Measurements from ENCODE around the gene RASSF4. TPM values are rescaled to one million over a fixed set of nuclear protein-coding genes. Genes with fewer than 3 reads are reported as not detected.

RASSF4 gene
- total RNA-seq, 2 experiments from 2014 or later, result 0.50 to 1.2 TPM

DNA sequence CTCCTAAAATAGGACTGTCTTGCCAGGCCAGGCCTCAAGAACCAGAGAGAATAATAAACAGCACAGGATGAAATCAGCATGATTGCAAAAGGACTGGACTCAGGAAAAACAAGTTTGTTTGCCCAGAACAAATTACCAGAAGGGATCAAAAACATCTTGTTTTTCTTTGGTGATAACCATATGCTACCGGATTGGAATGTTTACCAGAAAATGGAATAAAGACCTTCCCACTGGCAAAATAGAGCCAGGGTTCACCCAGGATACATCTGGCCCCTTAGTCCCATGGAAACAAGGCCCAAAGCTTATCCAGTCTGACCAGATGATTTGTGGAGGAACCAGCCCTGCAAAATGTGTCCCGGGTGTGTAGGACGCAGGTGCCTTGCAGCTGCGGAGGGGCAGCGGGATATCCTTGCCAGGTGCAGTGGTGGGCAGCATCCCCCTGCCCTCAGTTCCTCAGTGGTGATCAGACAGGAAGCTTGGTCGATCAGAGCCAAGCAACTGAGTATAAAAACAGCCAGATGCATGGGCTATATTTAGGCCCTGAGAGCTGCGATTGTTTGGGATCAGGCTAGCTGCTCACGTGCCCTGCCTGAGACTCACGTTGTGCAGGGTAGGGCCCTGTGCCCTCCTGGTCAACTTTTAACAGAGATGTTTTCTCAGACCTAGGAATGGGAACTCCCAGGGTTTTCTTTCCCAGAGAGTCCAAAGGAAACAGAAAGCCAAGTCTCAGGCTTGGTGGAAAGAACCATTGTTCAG lies 36.5 kb downstream of the RASSF4 start:
- ChIA-PET CTCF (interaction anchor here (1.1 to 1.8 kb wide), 3 partner anchors 20 to 39 kb away, joined by 3 to 5 read pairs (median 3); no protein-coding TSS in a partner anchor), POLR2A (interaction anchor here (1.0 to 1.8 kb wide), 2 partner anchors 18 to 30 kb away, joined by 3 to 5 read pairs; no protein-coding TSS in a partner anchor)
- Mint-ChIP-seq H3K4me3 (no peak overlapping the region), H3K27me3 (peaks cover 10% of the 10 kb centered on the region), H3K27ac (peak overlapping the region; percentile 37), H3K4me1 (peaks cover 38% of the 10 kb centered on the region), H3K36me3 (ENCODE audit: low read depth) (no peaks in the 10 kb centered on the region), H3K9me3 (no peaks in the 10 kb centered on the region)
- no peak for DNase-seq

DNA sequence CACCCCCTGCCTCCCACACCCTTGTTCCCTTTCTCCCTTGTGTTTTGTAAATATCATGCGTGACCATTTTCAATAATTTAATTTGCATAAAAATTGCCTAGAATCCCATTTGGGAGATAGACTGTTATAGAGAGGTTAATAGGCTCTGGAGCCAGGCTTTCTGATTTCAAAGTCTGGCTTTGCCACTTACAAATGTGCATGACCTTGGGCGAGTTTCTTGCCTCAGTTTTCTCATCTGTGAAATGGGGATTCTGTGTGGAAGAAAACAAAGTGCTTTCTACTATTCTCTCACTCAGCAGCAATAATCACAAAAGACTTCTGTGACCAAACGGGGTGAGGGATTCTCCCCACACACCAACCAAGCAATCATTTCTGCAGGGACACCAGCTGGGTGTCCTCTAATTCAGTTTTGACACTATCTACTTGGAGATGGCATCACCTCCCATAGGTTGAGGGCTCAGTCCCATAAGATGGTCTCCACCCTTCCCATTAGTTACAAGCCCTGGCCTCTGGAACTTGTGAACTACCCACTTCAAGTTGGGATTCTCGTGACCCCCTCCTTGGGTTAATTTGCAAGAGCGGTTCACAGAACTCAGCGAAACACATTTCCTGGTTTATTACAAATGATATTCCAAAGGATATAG lies 37.6 kb downstream of the RASSF4 start:
- no peaks in the 10 kb centered on the region for H3K9me3 Mint-ChIP-seq
- ChIA-PET POLR2A (no interaction called here), CTCF (no interaction called here)
- peaks cover 10% of the 10 kb centered on the region for H3K27me3 Mint-ChIP-seq
- H3K4me1 Mint-ChIP-seq, result peaks cover 44% of the 10 kb centered on the region
- H3K36me3 Mint-ChIP-seq (ENCODE audit: low read depth), result peaks cover 2% of the 10 kb centered on the region
- DNase-seq, result no peak
- H3K27ac Mint-ChIP-seq, result no peak overlapping the region
- H3K4me3 Mint-ChIP-seq, result no peak overlapping the region

DNA sequence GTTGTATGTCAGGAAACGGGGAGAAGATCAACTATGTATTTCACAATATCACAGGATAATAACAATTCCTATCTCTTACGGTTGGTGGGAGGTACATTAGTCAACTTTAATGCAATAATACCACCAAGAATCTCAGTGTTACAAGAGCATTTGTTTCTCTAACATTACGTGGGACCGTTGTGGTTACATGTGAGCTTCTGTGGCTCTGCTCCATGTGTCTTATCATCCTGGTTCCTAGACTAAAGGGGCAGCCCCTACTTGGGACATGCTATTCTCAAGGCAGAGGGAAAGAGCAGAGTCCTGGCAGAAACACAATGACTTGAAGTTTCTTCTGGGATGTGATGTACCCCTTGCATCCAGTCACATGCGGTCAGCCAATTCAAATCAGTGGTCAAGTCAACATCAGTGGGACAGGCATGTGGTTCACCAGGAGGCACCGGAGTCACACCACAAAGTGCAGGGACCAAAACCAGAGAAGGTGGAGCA lies 38.6 kb downstream of the RASSF4 start:
- Mint-ChIP-seq H3K4me1 (peaks cover 52% of the 10 kb centered on the region), H3K4me3 (no peak overlapping the region), H3K27me3 (peaks cover 10% of the 10 kb centered on the region), H3K27ac (no peak overlapping the region), H3K36me3 (ENCODE audit: low read depth) (peaks cover 12% of the 10 kb centered on the region), H3K9me3 (peaks cover 8% of the 10 kb centered on the region)
- ChIA-PET CTCF (no interaction called here), POLR2A (no interaction called here)
- no peak for DNase-seq

DNA sequence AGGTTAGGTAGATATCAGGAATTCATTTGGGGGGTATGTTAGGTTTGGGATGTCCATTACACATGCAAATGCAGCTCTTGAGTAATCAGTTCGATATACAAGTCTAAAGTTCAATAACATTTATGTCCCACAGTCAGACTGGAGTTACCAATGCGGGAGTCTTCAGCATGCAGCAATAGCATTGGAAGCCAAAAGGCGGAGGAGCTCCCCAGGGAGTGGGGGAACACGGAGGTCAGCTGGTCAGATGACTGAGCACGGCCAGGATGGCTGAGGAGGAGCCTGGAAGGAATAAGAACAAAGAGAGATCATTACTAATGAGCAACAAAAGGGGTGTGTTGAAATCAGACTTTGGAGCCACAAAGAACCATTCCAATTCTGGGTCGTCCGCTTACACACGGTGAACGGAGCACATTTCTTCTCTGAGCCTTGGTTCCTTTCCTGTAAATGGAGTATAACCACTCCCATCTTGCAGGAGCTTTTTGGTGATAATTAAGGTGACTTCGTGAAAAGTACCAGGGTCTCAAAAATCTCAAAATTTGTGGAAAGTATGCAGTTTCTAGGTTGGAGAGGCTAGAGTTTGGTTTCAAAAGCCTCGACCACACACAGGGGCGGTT lies 40.6 kb downstream of the RASSF4 start:
- H3K27ac Mint-ChIP-seq, result peak overlapping the region; percentile 82
- peaks cover 10% of the 10 kb centered on the region for H3K27me3 Mint-ChIP-seq
- peak overlapping the region; percentile 78 for H3K4me3 Mint-ChIP-seq
- ChIA-PET POLR2A (interaction anchor here (0.7 to 1.5 kb wide), 2 partner anchors 24 to 68 kb away, joined by 3 read pairs; no protein-coding TSS in a partner anchor), CTCF (interaction anchor here (1.4 kb wide), 1 partner anchor 68 kb away, joined by 4 read pairs; no protein-coding TSS in a partner anchor)
- no peak for DNase-seq
- H3K9me3 Mint-ChIP-seq, result peaks cover 22% of the 10 kb centered on the region
- peaks cover 53% of the 10 kb centered on the region for H3K4me1 Mint-ChIP-seq
- peaks cover 33% of the 10 kb centered on the region for H3K36me3 Mint-ChIP-seq (ENCODE audit: low read depth)

DNA sequence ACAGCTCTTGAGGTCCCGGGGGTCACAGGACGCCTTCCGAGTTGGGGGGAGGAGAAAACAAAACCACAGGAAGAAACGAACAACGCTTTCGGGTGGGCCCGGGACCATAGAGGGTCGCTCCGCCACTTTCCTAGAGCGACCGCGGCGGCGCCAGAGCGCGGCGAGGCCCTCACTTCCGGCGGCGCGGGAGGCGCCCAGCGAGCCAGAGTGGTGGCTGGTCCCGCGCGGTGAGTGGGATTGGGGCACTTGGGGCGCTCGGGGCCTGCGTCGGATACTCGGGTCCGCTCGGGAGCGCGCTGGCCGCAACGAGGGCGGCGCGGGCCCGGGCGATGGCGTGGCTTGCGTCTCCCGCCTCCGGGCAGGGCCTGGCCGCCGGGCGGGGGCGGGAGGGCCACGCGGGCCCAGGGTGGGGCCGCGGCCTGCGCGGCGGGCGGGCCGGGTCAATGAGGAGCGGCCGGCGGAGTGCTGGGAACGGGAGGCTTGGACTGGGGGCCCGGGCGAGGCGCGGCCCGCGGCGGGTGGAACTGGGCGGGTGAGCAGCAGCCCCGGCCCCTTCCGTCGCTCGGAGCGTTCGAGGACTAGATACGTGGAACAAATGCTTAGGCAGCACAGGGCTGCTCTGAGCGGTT lies 41.3 kb downstream of the RASSF4 start, which contains the start of gene ZNF22:
Gene ZNF22 (plus strand): TSS at position 172 of the 629 bp plus-strand sequence. CDS start 2,446 bp downstream, outside the sequence.
- Mint-ChIP-seq H3K4me3 (peak within 1 kb of the TSS; percentile 90), H3K4me1 (peaks cover 47% of the 10 kb centered on the region), H3K27me3 (peaks cover 10% of the 10 kb centered on the region), H3K36me3 (ENCODE audit: low read depth) (peaks cover 37% of the 10 kb centered on the region), H3K27ac (peak within 1 kb of the TSS; percentile 87), H3K9me3 (peaks cover 22% of the 10 kb centered on the region)
- ChIA-PET CTCF (interaction anchor here (1.4 kb wide), 1 partner anchor 68 kb away, joined by 4 read pairs; no protein-coding TSS in a partner anchor), POLR2A (interaction anchor here (0.7 to 1.5 kb wide), 5 partner anchors 8 to 421 kb away, joined by 3 to 6 read pairs (median 3); partner anchors contain the start of gene DEPP1)
- DNase-seq, result peak; percentile 67

DNA sequence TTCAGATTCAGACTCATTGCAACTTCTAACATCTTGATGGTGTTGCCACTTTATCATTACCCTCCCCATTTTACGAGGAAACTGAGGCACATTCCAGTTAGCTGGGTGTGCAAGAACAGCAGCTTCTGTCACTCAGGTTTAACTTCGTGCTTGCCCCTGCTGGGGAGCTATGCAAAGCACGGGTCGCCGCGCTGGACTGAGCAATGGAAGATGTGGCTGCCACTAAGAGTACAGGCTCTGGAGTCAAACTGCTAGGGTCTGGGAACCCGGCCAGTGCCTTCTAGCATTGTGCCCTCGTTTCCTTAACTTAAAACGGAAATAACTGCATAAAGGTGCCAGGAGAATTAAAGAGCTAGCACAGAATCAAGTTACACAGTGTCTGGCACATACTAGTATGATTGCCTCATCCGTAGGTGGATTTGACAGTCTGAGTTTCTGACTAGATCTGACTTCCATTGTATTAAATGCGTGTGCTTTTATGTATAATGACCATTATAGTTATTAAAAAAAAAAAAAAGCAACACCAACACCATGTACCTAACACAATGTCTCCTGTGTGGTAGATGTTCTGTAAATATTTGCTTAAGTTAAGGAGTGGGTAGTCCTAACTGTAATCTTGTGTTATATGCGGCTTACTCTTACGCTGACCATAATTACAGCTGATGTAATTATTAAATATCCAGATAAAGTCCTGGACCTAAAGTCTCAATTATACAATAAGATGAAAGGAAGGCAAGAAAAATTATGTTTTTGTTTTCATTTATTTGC lies 42.0 kb downstream of the RASSF4 start:
- H3K27ac Mint-ChIP-seq, result peak overlapping the region; percentile 87
- DNase-seq, result peak; percentile 63
- H3K27me3 Mint-ChIP-seq, result peaks cover 10% of the 10 kb centered on the region
- ChIA-PET POLR2A (interaction anchor here (0.9 to 1.5 kb wide), 4 partner anchors 9 to 420 kb away, joined by 3 to 6 read pairs (median 4); partner anchors contain the start of gene DEPP1), CTCF (no interaction called here)
- H3K36me3 Mint-ChIP-seq (ENCODE audit: low read depth), result peaks cover 37% of the 10 kb centered on the region
- peaks cover 22% of the 10 kb centered on the region for H3K9me3 Mint-ChIP-seq
- peaks cover 40% of the 10 kb centered on the region for H3K4me1 Mint-ChIP-seq
- H3K4me3 Mint-ChIP-seq, result peak overlapping the region; percentile 90

DNA sequence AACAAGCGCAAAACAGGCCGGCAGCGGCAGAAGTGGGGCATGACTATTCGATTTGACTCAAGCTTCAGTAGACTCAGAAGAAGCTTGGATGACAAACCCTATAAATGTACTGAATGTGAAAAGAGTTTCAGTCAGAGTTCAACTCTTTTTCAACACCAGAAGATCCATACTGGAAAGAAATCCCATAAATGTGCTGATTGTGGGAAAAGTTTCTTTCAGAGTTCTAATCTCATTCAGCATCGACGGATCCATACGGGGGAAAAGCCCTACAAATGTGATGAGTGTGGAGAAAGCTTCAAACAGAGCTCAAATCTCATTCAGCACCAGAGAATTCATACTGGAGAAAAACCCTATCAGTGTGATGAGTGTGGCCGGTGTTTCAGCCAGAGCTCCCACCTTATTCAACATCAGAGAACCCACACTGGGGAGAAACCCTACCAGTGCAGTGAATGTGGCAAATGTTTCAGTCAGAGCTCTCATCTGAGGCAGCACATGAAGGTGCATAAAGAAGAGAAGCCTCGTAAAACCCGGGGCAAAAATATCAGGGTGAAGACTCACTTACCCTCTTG lies 43.9 kb downstream of the RASSF4 start:
- no peak overlapping the region for H3K4me3 Mint-ChIP-seq
- H3K27ac Mint-ChIP-seq, result no peak overlapping the region

DNA sequence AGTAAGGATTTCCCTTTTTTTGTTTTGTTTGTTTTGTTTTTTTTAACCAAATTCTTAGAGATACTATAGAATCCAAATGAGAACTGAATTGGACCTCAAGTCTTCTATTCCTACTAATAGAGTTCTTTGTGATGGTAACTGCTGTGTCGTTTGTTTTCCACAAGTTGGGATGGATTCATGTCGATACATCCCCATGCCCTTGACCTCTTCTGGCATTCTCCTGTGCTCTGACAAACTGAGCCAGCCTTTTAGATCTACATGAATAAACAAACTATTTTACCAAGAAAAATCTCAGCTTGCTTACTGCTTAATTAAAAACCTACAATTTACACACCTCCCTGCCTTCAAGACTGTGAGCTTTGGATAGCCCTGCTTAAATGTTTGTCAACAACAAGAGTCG lies 45.1 kb downstream of the RASSF4 start:
- Mint-ChIP-seq H3K4me1 (peaks cover 34% of the 10 kb centered on the region), H3K36me3 (ENCODE audit: low read depth) (peaks cover 37% of the 10 kb centered on the region), H3K27ac (no peak overlapping the region), H3K27me3 (peaks cover 1% of the 10 kb centered on the region), H3K4me3 (no peak overlapping the region), H3K9me3 (peaks cover 22% of the 10 kb centered on the region)
- ChIA-PET CTCF (interaction anchor here (1.0 to 1.4 kb wide), 2 partner anchors 30 to 72 kb away, joined by 3 read pairs; no protein-coding TSS in a partner anchor), POLR2A (no interaction called here)
- no peak for DNase-seq

More for the DNA sequence above, 43.9 kb downstream of the RASSF4 start:
- CTCF ChIA-PET, result interaction anchor here (1.0 to 1.4 kb wide), 2 partner anchors 29 to 70 kb away, joined by 3 read pairs; no protein-coding TSS in a partner anchor
- POLR2A ChIA-PET, result interaction anchor here (1.2 kb wide), 1 partner anchor 9 kb away, joined by 3 read pairs; no protein-coding TSS in a partner anchor
- no peak for DNase-seq
- peaks cover 35% of the 10 kb centered on the region for H3K4me1 Mint-ChIP-seq
- H3K27me3 Mint-ChIP-seq, result peaks cover 3% of the 10 kb centered on the region
- peaks cover 22% of the 10 kb centered on the region for H3K9me3 Mint-ChIP-seq
- H3K36me3 Mint-ChIP-seq (ENCODE audit: low read depth), result peaks cover 37% of the 10 kb centered on the region

DNA sequence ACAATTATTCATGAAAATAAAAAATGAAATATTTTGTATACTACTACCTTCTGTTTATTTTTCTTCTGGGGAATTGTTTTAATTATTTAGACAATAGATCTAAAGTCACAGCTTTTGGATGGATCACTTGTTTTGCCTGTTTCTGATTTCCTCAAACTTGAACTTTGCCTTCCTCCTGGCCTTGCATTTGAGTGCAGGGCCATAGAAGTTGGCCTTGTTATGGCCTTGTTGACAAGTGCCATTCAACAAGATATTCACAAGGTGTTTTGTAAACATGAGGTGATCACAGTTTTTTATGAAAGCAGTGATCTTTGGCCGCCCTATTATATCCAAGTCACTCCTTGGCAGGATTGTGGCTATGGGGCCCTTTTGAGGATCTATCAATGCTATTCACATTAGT lies 45.7 kb downstream of the RASSF4 start:
- Mint-ChIP-seq H3K4me1 (peaks cover 28% of the 10 kb centered on the region), H3K27me3 (no peaks in the 10 kb centered on the region), H3K4me3 (no peak overlapping the region), H3K27ac (no peak overlapping the region), H3K9me3 (peaks cover 22% of the 10 kb centered on the region), H3K36me3 (ENCODE audit: low read depth) (peaks cover 37% of the 10 kb centered on the region)
- no peak for DNase-seq
- CTCF ChIA-PET, result no interaction called here
- POLR2A ChIA-PET, result no interaction called here

DNA sequence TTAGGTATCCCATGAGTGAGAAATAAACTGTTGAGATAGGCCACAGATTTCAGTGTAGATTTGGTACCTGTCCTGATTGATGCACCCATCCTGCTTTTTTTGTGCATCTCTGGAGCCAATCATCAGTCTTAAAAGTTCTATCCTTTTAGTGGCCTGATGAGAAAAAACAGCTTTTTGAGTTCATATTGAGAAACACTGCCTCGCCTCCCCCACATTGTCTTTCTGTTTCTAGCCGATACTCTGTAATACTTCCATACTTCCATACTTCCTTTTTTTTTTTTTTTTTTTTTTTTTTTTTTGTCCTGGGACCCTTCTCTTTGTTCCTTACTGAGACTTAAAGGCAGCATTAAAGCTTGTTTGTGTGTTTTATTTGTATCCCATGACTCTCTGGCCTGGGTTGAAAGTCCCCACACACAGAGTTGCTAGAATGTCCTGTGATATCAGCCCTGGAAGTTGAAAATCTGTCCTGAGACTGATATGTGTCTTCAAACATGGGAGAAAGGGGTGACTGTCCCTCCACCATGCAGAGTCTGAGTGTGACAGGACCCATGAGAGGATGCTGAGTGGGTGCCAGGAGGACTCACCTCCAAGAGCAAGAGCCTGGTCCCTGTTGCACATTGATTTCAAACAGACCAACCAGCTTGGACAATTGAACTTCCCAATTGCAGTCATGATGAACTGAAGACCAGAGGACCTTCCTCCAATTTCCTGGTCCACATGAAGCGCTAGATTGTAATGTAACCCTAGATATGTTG lies 46.9 kb downstream of the RASSF4 start:
- Mint-ChIP-seq H3K36me3 (ENCODE audit: low read depth) (peaks cover 37% of the 10 kb centered on the region), H3K27ac (no peak overlapping the region), H3K4me1 (peaks cover 22% of the 10 kb centered on the region), H3K4me3 (no peak overlapping the region), H3K9me3 (peaks cover 22% of the 10 kb centered on the region), H3K27me3 (no peaks in the 10 kb centered on the region)
- no peak for DNase-seq
- ChIA-PET CTCF (interaction anchor here (0.5 to 0.6 kb wide), 2 partner anchors 132 to 954 kb away, joined by 3 read pairs; no protein-coding TSS in a partner anchor), POLR2A (no interaction called here)

Data from activated CD4-positive, alpha-beta memory T cell treated with anti-CD3 and anti-CD28 coated beads, Interleukin-2, amount 10 ng/mL, durations not matched to agents 7 days and 5 days (primary cell).